ENCODE data around the gene AMBP.

AMBP gene

GRCh38 chr9:114061830-114062474 is 16.1 kb downstream of the AMBP start:
- FAIRE-seq (no peak), DNase-seq (ENCODE audit: insufficient read length, low spot score) (no peak)
- no peak for TF ChIP-seq POLR2A (IDR thresholded peaks at IDR 0.05; ENCODE audit: low read depth, low read length)

GRCh38 chr9:114061292-114061691 is 16.8 kb downstream of the AMBP start:
- DNase-seq (ENCODE audit: insufficient read length, low spot score) (no peak), FAIRE-seq (no peak)
- TF ChIP-seq POLR2A (IDR thresholded peaks at IDR 0.05; ENCODE audit: low read depth, low read length), result no peak

- FAIRE-seq (no peak), DNase-seq (ENCODE audit: insufficient read length, low spot score) (no peak)
Observed at GRCh38 chr9:114060711-114061110, 17.4 kb downstream of the AMBP start.

GRCh38 chr9:114060070-114060469 is 18.0 kb downstream of the AMBP start:
- FAIRE-seq (no peak), DNase-seq (ENCODE audit: insufficient read length, low spot score) (no peak)
- no peak for TF ChIP-seq POLR2A (IDR thresholded peaks at IDR 0.05; ENCODE audit: low read depth, low read length)

More at GRCh38 chr9:114060711-114061110, 17.4 kb downstream of the AMBP start:
- TF ChIP-seq POLR2A (IDR thresholded peaks at IDR 0.05; ENCODE audit: low read depth, low read length), result no peak

- TF ChIP-seq POLR2A (IDR thresholded peaks at IDR 0.05; ENCODE audit: low read depth, low read length), result no peak
- DNase-seq (ENCODE audit: insufficient read length, low spot score) (no peak), FAIRE-seq (no peak)
Observed at GRCh38 chr9:114059047-114059803, 18.9 kb downstream of the AMBP start.

GRCh38 chr9:114058688-114059046 is 19.4 kb downstream of the AMBP start:
- DNase-seq (ENCODE audit: insufficient read length, low spot score) (no peak), FAIRE-seq (no peak)
- TF ChIP-seq POLR2A (IDR thresholded peaks at IDR 0.05; ENCODE audit: low read depth, low read length), result no peak

GRCh38 chr9:114057161-114057885 is 20.8 kb downstream of the AMBP start:
- DNase-seq (ENCODE audit: insufficient read length, low spot score), result no peak
- no peak for TF ChIP-seq POLR2A (IDR thresholded peaks at IDR 0.05; ENCODE audit: low read depth, low read length)
- FAIRE-seq, result no peak

GRCh38 chr9:114056527-114056926 is 21.6 kb downstream of the AMBP start:
- FAIRE-seq (no peak), DNase-seq (ENCODE audit: insufficient read length, low spot score) (no peak)
- no peak for TF ChIP-seq POLR2A (IDR thresholded peaks at IDR 0.05; ENCODE audit: low read depth, low read length)

- no peak for TF ChIP-seq POLR2A (IDR thresholded peaks at IDR 0.05; ENCODE audit: low read depth, low read length)
- DNase-seq (ENCODE audit: insufficient read length, low spot score) (no peak), FAIRE-seq (no peak)
Observed at GRCh38 chr9:114055894-114056293, 22.2 kb downstream of the AMBP start.

GRCh38 chr9:114055061-114055460 is 23.0 kb downstream of the AMBP start:
- TF ChIP-seq POLR2A (IDR thresholded peaks at IDR 0.05; ENCODE audit: low read depth, low read length), result no peak
- DNase-seq (ENCODE audit: insufficient read length, low spot score) (no peak), FAIRE-seq (no peak)

- no peak for DNase-seq (ENCODE audit: insufficient read length, low spot score)
- no peak for FAIRE-seq
- TF ChIP-seq POLR2A (IDR thresholded peaks at IDR 0.05; ENCODE audit: low read depth, low read length), result no peak
Observed at GRCh38 chr9:114054191-114054690, 23.9 kb downstream of the AMBP start.

GRCh38 chr9:114053246-114054005 is 24.7 kb downstream of the AMBP start:
- no peak for TF ChIP-seq POLR2A (IDR thresholded peaks at IDR 0.05; ENCODE audit: low read depth, low read length)
- FAIRE-seq, result no peak
- DNase-seq (ENCODE audit: insufficient read length, low spot score), result no peak

- no peak for FAIRE-seq
- no peak for DNase-seq (ENCODE audit: insufficient read length, low spot score)
Observed at GRCh38 chr9:114051706-114052105, 26.4 kb downstream of the AMBP start.

GRCh38 chr9:114051281-114051680 is 26.8 kb downstream of the AMBP start:
- FAIRE-seq, result no peak
- no peak for DNase-seq (ENCODE audit: insufficient read length, low spot score)
- no peak for TF ChIP-seq POLR2A (IDR thresholded peaks at IDR 0.05; ENCODE audit: low read depth, low read length)

More at GRCh38 chr9:114051706-114052105, 26.4 kb downstream of the AMBP start:
- no peak for TF ChIP-seq POLR2A (IDR thresholded peaks at IDR 0.05; ENCODE audit: low read depth, low read length)
